ENCODE results near the gene ADAMTS13.

ADAMTS13 gene

DNA sequence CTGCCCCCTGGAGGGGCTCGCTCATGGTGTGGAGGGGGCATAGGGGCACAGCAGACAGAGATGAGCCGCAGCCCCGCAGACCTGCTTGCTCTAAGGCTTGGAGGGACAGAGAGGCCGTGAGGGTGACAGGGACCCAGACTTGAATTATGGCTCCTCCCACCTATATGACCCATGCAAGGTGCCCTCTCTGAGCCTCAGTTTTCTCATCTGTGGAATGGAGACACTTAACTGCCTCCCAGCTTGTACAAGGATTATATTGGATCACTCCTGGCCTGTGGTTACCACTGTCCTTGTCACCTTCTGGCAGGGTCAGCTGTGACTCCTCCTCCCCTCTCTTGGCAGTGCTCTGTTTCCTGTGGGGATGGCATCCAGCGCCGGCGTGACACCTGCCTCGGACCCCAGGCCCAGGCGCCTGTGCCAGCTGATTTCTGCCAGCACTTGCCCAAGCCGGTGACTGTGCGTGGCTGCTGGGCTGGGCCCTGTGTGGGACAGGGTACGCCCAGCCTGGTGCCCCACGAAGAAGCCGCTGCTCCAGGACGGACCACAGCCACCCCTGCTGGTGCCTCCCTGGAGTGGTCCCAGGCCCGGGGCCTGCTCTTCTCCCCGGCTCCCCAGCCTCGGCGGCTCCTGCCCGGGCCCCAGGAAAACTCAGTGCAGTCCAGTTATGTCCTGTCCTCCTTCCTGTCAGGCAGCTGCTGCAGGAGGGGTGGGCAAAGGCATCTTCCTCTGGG, 32.9 kb downstream of the ADAMTS13 start:
- DNase-seq (ENCODE audit: low spot score): no peak

DNA sequence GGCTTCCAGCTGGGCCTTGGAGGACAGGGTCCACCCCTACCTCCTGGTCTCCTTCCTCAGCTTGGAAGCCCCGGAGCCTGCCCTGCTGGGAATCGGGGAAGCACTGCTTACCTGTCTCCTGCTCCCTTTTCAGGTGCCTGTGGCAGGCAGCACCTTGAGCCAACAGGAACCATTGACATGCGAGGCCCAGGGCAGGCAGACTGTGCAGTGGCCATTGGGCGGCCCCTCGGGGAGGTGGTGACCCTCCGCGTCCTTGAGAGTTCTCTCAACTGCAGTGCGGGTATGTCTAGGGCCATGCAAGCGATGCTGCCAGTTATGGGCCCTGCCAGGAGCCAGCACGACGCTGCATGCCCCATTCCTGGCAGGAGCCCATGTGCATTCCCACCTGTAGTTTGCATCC, 33.8 kb downstream of the ADAMTS13 start:
- no peak for DNase-seq (ENCODE audit: low spot score)

DNA sequence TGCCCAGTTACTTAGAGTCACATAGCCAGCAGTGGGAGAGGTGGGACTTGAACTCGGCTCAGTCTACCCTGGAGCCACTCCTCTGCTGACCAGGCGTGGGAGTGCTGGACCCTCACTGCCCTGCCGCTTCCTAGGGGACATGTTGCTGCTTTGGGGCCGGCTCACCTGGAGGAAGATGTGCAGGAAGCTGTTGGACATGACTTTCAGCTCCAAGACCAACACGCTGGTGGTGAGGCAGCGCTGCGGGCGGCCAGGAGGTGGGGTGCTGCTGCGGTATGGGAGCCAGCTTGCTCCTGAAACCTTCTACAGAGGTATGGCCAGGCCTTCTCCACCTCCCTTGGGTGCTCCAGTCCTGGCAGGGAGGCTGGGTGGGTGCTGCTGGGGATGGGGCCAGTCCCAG, 34.2 kb downstream of the ADAMTS13 start:
- no peak for DNase-seq (ENCODE audit: low spot score)

DNA sequence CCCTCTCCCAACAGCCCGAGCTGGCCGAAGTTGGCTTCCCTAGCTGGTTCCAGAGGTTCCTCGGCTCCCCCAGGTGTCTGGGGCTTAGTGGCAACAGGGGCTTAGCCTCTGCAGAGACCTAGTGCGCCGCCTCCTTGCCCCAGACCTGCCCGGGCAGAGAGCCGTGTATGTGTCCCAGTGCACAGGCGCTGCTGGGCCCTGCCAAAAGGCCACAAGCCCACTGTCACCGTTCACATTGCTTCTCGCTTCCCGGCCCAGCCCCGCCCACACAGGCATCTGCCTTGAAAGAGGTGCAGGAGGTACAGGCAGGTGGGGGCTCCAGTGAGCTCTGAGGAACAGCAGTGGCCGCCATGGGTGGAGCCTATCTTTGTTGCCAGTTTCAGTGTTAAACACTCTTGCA, 35.1 kb downstream of the ADAMTS13 start:
- DNase-seq (ENCODE audit: low spot score): no peak

DNA sequence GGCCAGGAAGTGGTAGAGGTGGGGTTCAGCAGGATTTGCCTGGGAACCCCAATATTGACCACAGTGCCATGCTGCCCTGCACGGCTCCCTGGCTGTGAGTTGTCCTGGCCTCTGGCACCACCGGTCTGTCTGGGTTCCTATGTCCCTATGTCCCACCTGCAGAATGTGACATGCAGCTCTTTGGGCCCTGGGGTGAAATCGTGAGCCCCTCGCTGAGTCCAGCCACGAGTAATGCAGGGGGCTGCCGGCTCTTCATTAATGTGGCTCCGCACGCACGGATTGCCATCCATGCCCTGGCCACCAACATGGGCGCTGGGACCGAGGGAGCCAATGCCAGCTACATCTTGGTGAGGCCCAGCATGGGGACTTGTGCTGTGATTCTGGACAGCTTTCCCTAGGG, 35.6 kb downstream of the ADAMTS13 start:
- DNase-seq (ENCODE audit: low spot score): no peak

DNA sequence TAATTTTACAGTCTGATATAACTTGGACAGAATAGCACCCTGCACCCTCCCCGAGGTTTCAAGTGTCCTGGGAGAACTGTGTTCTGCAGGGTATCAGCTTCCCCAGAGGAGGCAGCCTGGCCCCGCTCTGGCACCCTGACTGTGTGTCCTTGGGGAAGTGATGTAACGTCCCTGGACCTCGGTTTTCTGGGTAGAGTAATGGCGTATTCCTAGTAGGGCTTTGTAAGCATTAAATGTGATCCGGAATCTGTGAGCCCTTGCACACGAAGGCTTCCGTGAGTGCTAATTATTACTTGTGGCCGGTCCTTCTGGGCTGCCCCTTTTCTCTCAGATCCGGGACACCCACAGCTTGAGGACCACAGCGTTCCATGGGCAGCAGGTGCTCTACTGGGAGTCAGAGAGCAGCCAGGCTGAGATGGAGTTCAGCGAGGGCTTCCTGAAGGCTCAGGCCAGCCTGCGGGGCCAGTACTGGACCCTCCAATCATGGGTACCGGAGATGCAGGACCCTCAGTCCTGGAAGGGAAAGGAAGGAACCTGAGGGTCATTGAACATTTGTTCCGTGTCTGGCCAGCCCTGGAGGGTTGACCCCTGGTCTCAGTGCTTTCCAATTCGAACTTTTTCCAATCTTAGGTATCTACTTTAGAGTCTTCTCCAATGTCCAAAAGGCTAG, 36.6 kb downstream of the ADAMTS13 start:
- DNase-seq (ENCODE audit: low spot score): no peak

DNA sequence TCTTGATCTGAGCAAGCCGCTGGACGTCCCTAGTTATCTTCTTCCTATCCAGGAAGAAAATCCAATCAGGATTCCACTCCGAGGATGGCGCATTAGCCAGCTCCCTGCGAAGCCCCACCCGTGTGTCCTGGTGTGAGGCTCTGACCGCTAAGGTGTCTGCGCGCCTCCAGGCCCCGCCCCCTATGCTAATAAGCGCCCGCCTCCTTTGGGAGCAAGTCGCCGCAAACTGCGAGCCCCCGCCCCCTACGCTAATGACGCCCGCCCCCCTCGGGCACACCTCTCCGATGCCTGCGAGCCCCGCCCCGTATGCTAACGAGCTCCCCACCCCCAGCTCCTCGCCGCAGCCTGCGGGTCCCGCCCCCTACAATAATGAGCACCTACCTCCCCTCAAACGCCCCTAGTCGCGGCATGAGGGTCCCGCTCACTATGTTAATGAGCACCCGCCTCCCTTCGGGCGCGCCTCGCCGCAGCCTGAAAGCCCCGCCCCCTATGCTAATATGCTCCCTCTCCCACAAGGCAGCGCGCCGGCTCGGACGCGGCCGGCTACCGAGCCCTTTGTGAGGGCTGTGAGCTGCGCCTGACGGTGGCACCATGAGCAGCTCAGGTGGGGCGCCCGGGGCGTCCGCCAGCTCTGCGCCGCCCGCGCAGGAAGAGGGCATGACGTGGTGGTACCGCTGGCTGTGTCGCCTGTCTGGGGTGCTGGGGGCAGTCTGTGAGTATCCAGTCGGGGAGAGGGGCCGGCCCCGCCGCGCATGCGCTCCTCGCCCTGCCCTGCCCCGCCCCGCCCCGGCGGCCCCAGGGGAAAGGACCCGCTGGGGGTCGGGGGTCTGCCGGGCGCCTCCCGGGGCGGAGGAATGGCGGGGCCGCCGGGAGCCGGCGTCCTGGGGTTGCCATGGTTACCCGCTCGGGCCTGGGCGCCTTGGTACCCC, 37.6 kb downstream of the ADAMTS13 start, which contains the start of gene CACFD1:
TSS of gene CACFD1 (plus strand) at position 503 of the 929 bp plus-strand sequence. CDS start at position 592, 89 bp downstream.
- DNase-seq (ENCODE audit: low spot score): peak; percentile 98

DNA sequence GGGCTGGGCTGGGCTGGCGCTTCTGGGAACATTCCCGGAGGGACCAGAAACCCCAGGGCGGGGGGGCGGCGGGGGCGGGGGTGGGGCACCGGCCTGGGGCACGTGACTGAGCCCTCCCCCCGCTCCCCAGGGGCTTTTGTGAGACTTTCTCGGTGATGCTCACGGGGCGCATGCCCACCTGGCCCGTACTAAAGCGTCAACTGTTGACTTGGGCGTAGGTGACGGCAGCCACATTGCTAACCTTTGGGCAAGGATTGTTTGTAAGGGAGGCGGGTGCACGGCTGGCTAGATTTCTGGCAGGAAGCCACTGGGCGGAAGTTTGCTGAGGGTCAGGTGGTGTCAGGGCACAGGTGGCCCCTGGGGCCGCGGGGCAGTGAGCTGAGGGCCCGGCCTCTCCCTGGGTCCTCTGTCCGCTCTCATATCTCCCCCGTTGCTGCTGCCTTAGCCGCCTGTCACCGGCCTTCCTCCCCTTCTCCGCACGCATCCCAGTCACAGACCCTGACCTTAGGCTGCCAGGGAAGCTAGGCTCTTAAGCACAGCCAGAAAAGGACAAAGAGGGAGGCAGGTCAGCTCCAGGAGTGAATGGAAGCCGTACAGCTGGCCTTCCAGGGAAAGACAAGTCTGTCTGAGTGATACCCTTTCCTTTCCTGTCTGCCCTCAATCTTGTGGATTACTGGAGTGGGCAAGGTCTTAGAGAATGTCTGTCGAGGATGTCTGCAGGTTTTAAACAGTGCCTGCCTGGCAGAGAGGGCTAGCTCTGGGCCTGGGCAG, 38.4 kb downstream of the ADAMTS13 start:
- DNase-seq (ENCODE audit: low spot score): peak; percentile 51

DNA sequence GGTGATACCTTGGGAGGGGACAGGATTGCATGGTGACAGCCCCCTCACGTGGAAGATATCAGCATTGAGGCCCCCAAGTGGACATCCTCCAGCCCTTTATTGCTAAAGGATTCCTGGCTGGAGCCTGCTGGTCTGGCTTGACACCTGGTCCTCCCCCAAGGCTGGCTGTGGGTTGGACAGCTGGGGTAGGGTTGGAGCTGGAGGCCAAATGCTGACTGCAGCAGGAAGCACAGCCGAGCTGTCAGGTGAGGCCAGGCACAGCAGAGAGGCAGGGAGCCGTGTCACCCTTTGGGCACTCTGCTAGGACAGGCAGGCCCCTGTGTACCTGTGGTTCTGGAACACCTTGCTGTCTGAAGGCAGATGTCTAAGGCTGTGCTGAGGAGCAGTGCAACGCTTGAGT, 39.8 kb downstream of the ADAMTS13 start:
- DNase-seq (ENCODE audit: low spot score): no peak

DNA sequence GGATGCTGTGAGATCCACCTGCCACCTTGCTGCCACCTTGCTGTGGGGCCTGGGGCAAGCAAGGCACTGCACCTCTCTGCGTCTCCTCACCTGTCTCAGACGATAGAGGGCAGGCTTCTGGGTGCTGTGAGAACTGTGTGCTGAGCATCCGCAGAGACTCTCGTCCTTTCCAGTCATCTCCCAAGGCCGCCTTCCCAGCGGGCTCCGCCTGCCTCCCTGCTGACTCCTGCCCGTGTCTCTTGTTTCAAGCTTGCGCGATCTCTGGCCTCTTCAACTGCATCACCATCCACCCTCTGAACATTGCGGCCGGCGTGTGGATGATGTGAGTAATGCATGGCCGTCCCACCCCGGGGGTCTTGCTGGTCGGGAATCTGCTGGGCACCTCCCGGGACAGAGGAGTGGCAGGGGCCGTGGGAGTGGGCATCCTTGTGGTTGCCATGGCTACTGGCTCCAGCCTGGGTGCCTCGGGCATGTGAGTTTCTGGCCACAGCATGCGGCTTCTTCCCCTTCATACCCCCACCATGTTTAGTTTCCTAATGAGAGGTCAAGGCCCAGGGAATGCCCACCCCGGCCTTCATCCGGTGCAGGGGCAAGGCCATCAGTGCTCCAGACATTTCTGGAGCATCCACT, 41.2 kb downstream of the ADAMTS13 start:
- no peak for DNase-seq (ENCODE audit: low spot score)

DNA sequence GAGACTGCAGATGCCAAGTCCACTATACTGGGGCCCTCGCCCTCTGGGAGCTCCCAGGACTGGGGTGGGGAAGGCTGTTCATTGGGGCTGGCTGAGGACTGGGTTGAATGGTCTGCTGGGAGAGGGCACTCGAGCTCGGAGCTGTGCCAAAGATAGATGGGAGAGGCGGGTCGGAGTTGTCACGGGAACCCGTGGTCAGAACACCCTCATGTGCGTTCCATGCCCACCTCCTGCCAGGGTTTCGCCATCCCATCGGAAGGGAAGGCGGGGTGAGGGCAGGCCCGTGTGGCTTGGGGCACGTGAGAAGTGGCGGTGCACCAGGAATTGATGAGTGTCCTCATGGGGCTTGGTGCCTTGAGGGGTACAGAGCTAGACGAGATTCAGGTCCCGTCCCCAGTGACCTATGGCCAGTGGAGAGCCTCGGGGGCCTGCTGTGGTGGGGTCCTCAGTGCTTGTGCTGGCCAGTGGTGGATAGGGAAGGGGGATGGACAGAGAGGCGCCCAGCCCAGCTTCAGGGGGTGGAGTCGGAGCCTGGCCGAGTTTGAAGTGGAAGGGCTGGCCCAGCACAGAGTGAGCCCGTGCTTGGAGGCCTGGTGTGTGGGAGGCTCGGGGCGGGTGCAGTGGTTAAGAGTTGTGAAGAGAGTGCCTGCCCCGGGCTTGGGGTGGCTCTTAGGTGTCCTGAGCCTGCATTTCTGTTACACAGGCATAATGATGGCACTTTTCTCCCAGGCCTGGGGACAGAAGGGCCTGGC, 41.9 kb downstream of the ADAMTS13 start:
- no peak for DNase-seq (ENCODE audit: low spot score)

DNA sequence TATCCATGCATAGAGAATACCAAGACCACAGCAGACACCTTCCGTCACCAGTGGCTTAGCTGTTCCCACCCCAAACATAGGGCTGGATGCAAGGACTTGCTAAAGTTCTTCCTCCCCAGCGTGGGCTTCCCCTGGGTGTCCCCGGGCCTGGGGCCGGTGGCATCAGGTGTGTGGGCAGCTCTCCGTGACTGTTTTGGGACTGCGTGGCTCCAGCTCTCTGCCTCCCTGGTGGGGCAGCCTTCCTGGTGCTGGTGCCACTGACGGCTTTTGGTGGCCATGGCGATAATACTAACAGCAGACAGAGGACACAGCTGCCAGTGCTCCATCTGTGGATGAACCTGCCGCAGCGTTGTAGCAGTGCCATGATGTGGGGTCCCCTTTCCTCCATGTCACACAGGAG, 42.5 kb downstream of the ADAMTS13 start:
- no peak for DNase-seq (ENCODE audit: low spot score)

DNA sequence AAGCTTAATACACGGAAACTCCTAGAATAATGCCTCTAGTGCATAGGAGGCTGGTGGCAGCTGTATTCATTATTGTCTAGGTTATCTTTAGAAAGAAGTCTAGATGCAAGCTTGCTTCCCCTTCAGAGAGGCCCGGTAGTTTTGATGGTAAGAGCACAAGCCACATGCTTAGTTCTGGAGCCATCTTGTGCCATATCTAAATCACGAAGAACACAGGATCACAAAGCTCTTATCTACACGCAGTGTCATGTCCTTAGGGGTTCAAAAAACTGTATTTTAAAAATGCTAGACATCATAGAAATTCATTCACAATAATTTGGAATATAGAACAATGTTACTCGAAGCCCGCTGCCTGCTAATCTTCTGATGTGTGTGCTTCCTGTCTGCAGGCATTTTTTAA, 43.8 kb downstream of the ADAMTS13 start:
- no peak for DNase-seq (ENCODE audit: low spot score)

DNA sequence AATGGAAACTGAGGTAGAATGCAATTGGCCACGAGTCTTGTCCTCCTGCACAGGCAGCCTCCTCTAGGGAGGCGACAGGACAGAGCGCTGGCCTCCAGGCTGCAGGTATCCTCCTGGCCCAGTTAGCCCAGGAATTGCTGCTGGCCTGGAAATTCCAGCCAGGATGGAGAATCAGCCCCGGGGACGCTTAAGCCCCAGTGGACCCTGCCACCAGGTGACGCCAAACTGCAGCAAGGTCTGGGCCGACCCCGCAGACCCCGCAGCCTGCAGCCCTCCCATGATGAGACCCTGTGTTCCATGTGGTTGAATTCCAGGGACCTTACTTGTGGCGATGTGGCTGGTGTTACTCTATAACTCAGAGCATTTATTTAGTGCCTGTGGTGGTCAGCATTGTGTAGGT, 44.9 kb downstream of the ADAMTS13 start:
- DNase-seq (ENCODE audit: low spot score): no peak

DNA sequence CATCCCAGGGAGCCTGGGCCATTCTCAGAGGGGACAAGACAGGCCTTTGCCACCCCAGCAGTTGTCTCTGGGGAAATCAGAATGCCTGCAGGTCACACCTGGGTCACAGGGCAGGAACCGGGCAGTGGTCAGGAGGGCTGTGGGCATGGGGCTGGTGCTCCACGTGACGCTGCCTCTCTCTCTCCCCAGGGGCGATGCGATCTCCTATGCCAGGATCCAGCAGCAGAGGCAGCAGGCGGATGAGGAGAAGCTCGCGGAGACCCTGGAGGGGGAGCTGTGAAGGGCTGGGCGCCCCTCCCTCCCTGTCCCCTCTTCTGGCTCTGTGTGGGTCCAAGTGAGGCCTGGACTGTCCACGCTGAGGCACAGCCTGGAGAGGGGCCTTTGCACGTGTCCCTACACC, 46.2 kb downstream of the ADAMTS13 start:
- DNase-seq (ENCODE audit: low spot score): no peak

DNA sequence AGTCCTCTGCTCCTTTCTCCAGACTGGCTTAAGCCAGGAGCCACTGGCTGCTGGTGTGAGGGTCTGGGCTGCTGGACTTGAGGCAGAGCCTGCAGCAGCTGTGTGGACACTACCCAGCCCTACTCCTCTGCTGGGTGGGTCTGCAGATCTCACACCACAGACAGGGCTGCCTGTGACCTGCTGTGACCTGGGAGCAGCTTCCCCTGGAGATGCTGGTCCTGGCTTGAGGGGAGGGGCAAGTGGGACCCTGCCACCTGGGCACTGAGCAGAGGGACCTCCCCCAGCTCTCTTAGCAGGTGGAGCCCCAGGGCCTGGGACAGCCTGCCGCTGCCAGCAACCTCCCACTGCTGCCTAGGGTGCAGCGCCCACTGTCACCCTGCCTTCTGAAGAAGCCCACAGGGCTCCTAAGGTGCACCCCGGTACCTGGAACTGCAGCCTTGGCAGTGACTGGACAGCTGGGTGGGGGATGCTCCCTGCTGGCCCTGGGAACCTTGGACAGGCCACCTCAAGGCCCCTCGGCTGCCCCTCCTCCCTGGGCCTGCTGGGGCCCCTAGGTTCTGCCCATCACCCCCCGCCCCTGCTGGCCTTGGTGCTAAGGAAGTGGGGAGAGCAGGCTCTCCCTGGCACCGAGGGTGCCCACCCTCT, 46.7 kb downstream of the ADAMTS13 start:
- DNase-seq (ENCODE audit: low spot score): no peak

DNA sequence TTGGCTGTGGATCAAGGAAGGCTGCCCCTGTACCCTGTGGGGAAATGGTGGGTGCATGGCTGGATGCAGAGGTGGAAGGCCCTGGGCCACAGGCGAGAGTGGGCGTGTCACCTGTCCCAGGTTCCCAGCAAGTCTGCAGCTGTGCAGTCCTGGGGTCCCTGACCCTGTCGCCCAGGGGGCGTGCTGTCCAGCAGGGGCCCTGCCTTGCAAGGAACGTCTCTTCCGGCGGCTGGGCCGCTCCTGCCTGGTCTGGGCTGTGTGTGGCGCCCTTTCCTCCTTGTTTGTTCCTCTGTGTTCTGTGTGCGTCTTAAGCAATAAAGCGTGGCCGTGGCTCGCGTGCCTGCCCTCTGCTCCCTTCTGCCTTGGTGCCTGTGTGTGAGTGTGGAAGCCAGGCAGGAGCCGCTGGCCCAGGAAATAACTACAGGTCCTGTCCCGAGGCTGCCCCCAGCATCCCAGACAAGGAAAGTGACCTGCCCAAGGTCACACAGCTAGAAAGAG, 48.3 kb downstream of the ADAMTS13 start:
- no peak for DNase-seq (ENCODE audit: low spot score)

DNA sequence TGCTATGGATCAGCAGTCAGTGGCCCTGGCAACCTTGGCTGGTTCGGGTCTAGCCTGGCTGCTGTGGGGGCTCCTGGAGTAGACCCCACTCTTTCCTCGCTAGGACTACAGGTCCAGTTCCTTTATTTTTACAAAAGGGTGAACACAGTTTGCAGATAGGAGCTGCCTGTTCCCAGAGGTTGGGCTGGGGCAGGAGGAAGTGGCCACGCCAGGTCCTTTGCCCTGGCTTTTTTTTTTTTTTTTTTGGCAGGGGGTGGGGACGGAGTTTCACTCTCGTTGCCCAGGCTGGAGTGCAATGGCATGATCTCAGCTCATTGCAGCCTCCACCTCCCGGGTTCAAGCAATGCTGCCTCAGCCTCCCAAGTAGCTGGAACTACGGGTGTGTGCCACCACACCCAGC, 48.8 kb downstream of the ADAMTS13 start:
- DNase-seq (ENCODE audit: low spot score): no peak

DNA sequence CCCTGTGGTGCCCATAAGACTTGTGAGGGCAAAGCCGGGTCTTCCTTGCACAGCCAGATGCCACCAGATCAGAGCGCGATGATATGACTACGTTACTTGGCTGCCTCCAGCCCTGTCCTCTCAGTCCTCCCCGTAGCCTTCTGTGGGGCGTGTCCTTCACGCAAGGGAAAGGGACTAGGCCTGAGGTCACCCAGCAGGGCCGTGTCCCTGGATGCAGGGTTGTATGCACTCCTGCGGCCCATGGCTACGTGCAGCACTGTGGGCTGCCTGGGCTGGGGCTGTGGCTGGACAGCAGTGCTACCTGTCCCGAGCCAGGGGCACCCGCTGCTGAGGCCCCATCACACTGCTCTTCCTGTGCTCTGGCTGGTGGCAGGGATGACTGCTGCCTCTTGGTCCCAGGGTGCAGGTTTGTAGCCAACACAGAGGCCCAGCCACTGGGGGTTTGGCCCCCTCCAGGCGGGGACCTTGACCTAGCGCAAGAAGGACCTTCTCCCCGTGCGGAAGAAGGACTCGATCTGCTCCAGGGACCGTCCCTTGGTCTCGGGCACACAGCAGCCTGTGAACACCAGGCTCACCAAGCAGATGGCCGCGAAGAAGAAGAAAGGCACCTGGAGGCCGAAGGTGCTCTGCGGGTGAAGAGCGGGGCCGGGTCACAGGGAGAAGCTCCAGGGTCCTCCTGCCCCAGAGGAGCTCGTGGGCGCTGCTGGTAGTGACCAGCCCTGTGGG, 49.5 kb downstream of the ADAMTS13 start:
- no peak for DNase-seq (ENCODE audit: low spot score)

Measured in COLO829 (cell line).